H9 (cell line): ENCODE results near the gene CORIN. TPM values are rescaled to one million over a fixed set of nuclear protein-coding genes. Genes with fewer than 3 reads are reported as not detected.

Experiments used
- DNase-seq: peaks from one replicate; pipeline ENCODE4 v3.0.0-alpha.2; 2017
- H2AFZ ChIP-seq: one replicate; pipeline ENCODE4 v1.6.1; 2013; ENCODE audit warnings: mild to moderate bottlenecking, low read length, control low read depth, moderate library complexity
- H2AK5ac ChIP-seq: 2 replicates; pipeline ENCODE4 v1.6.1; 2013; ENCODE audit warnings: low read length, control low read depth, mixed read lengths; ENCODE audit not compliant: insufficient read length
- H2BK120ac ChIP-seq: one replicate; pipeline ENCODE4 v1.6.1; 2013; ENCODE audit warnings: low read depth, mild to moderate bottlenecking, low read length, control low read depth, inconsistent platforms; ENCODE audit not compliant: poor library complexity, severe bottlenecking
- H2BK12ac ChIP-seq: 2 replicates; pipeline ENCODE4 v1.6.1; 2013; ENCODE audit warnings: low read length, control low read depth, mixed read lengths, low read depth; ENCODE audit not compliant: insufficient read length
- H2BK15ac ChIP-seq: 2 replicates; pipeline ENCODE4 v1.6.1; 2013; ENCODE audit warnings: low read depth, low read length, control low read depth
- H2BK20ac ChIP-seq: one replicate; pipeline ENCODE4 v1.6.1; 2013; ENCODE audit warnings: low read depth, mild to moderate bottlenecking, low read length, control low read depth, inconsistent platforms; ENCODE audit not compliant: poor library complexity, severe bottlenecking
- H2BK5ac ChIP-seq: 2 replicates; pipeline ENCODE4 v1.6.1; 2013; ENCODE audit warnings: low read length, control low read depth, mixed read lengths; ENCODE audit not compliant: insufficient read length
- H3K14ac ChIP-seq: 2 replicates; pipeline ENCODE4 v1.6.1; 2013; ENCODE audit warnings: low read length, control low read depth; ENCODE audit not compliant: insufficient read depth
- H3K18ac ChIP-seq: 2 replicates; pipeline ENCODE4 v1.6.1; 2013; ENCODE audit warnings: low read depth, mild to moderate bottlenecking, mixed read lengths, low read length, control low read depth; ENCODE audit not compliant: insufficient read length
- H3K23ac ChIP-seq: 2 replicates; pipeline ENCODE4 v1.6.1; 2013; ENCODE audit warnings: low read length, control low read depth, mixed read lengths, low read depth; ENCODE audit not compliant: insufficient read length
- H3K23me2 ChIP-seq: 2 replicates; pipeline ENCODE4 v1.6.1; 2013; ENCODE audit warnings: low read depth, mild to moderate bottlenecking, mixed read lengths, low read length, control low read depth; ENCODE audit not compliant: insufficient read length, poor library complexity, severe bottlenecking
- H3K27ac ChIP-seq: 2 replicates; pipeline ENCODE4 v1.5.1; 2013; ENCODE audit warnings: low read length, control low read depth, mixed read lengths, low read depth; ENCODE audit not compliant: insufficient read length
- H3K27me3 ChIP-seq: 2 replicates; pipeline ENCODE4 v1.6.1; 2013; ENCODE audit warnings: low read length, control low read depth, inconsistent platforms; ENCODE audit not compliant: insufficient read depth
- H3K4ac ChIP-seq: 2 replicates; pipeline ENCODE4 v1.6.1; 2013; ENCODE audit warnings: low read depth, mild to moderate bottlenecking, control low read depth, inconsistent platforms, low read length, moderate library complexity
- H3K4me1 ChIP-seq: 2 replicates; pipeline ENCODE4 v1.6.1; 2013; ENCODE audit warnings: low read length, control low read depth, inconsistent platforms; ENCODE audit not compliant: insufficient read depth
- H3K4me2 ChIP-seq: 2 replicates; pipeline ENCODE4 v1.6.1; 2013; ENCODE audit warnings: low read length, control low read depth, mixed read lengths; ENCODE audit not compliant: insufficient read length, insufficient read depth
- H3K56ac ChIP-seq: 2 replicates; pipeline ENCODE4 v1.6.1; 2013; ENCODE audit warnings: low read depth, mild to moderate bottlenecking, mixed read lengths, low read length, control low read depth; ENCODE audit not compliant: insufficient read length
- H3K79me1 ChIP-seq: 2 replicates; pipeline ENCODE4 v1.6.1; 2013; ENCODE audit warnings: low read depth, mild to moderate bottlenecking, moderate library complexity, low read length, control low read depth, inconsistent platforms; ENCODE audit not compliant: insufficient read depth, poor library complexity, severe bottlenecking
- H3K79me2 ChIP-seq: 2 replicates; pipeline ENCODE4 v1.6.1; 2013; ENCODE audit warnings: low read length, control low read depth, inconsistent platforms; ENCODE audit not compliant: insufficient read depth
- H3K9ac ChIP-seq: 2 replicates; pipeline ENCODE4 v1.6.1; 2013; ENCODE audit warnings: low read length, control low read depth, mixed read lengths; ENCODE audit not compliant: insufficient read length; ENCODE audit errors: extremely low read depth
- H3K9me3 ChIP-seq: one replicate; pipeline ENCODE4 v1.6.1; 2013; ENCODE audit warnings: low read depth, low read length, inconsistent platforms; ENCODE audit not compliant: control insufficient read depth
- H3T11ph ChIP-seq: one replicate; pipeline ENCODE4 v1.6.1; 2013; ENCODE audit warnings: mild to moderate bottlenecking, low read length, control low read depth, inconsistent platforms
- H4K20me1 ChIP-seq: one replicate; pipeline ENCODE4 v1.6.1; 2013; ENCODE audit not compliant: control insufficient read depth, insufficient read length, insufficient read depth
- H4K5ac ChIP-seq: 2 replicates; pipeline ENCODE4 v1.6.1; 2013; ENCODE audit warnings: low read depth, mild to moderate bottlenecking, mixed read lengths, low read length, control low read depth; ENCODE audit not compliant: insufficient read length
- H4K8ac ChIP-seq: replicated peaks from 2 replicates; pipeline ENCODE4 v1.6.1; 2013; ENCODE audit warnings: low read length, control low read depth, mixed read lengths, low read depth; ENCODE audit not compliant: insufficient read length
- H4K91ac ChIP-seq: 2 replicates; pipeline ENCODE4 v1.6.1; 2013; ENCODE audit warnings: low read depth, mild to moderate bottlenecking, moderate library complexity, mixed read lengths, low read length, control low read depth; ENCODE audit not compliant: insufficient read length
- H3K27ac Mint-ChIP-seq, 3 experiments: 2 replicates in 2 of 3; 3 replicates in 1 of 3; pipeline ENCODE4 v1.8.0; 2020 to 2021; ENCODE audit warnings: mixed read lengths in 3 of 3, mild to moderate bottlenecking in 1 of 3, moderate library complexity in 1 of 3
- H3K27me3 Mint-ChIP-seq: 2 replicates; pipeline ENCODE4 v1.8.0; 2021; ENCODE audit warnings: low read depth, mild to moderate bottlenecking, moderate library complexity, mixed read lengths
- H3K36me3 Mint-ChIP-seq, 3 experiments: 2 replicates in 2 of 3; 3 replicates in 1 of 3; pipeline ENCODE4 v1.8.0; 2020 to 2021; ENCODE audit warnings: low read depth in 3 of 3, mixed read lengths in 3 of 3; ENCODE audit not compliant: insufficient read depth in 1 of 3
- H3K4me1 Mint-ChIP-seq, 2 experiments: 2 replicates each; pipeline ENCODE4 v1.8.0; 2020; ENCODE audit warnings: mixed read lengths in 2 of 2
- H3K4me3 Mint-ChIP-seq, 2 experiments: 2 replicates in 1 of 2; 3 replicates in 1 of 2; pipeline ENCODE4 v1.8.0; 2020 to 2021; ENCODE audit warnings: mild to moderate bottlenecking in 2 of 2, mixed read lengths in 2 of 2, moderate library complexity in 1 of 2
- H3K9me3 Mint-ChIP-seq, 2 experiments: 2 replicates in 1 of 2; 3 replicates in 1 of 2; pipeline ENCODE4 v1.8.0; 2020; ENCODE audit warnings: mild to moderate bottlenecking in 2 of 2, mixed read lengths in 2 of 2, moderate library complexity in 1 of 2
- WGBS: extraction: QIAGEN DNeasy Blood & Tissue Kit; methylation state at CpG from one replicate; pipeline ENCODE4 v1.1.7; 2013; ENCODE audit warnings: missing lambda C conversion rate, low lambda C conversion rate, mixed read lengths; ENCODE audit not compliant: insufficient read length; ENCODE audit errors: extremely low coverage; 5-methylcytosine and 5-hydroxymethylcytosine counted together
- total RNA-seq: library from RNA; stranded (reverse); gene quantifications from 2 replicates; pipeline ENCODE4 v1.2.1, GENCODE V29; 2021
- TF ChIP-seq, protein P1 (sequence below): fragments of 200-600 bp; sonication (generic); conservative IDR thresholded peaks from 3 replicates; pipeline ENCODE4 v1.8.0; 2021; ENCODE audit warnings: antibody characterized with exemption, mild to moderate bottlenecking

Gene CORIN
- total RNA-seq, 1 experiment from 2014 or later, result 0.39 TPM

DNA sequence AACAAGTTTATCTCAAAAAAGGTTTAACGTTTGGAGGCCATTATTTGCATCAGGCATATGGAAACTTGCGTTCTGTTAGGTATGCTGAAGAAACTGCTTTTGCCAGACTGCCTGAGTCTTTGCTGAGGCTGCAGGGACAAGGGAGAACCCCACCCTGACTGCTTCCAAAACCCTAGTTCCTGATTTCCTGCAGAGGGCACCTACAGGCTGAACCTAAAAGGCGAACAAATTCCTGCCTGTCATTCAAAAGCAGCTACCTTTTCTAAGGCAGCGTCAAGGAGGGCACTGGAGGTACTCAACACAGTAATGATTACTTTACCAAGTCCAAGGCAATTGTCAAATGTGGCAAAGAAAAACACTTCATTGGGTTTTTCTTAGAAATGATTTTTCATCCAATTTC lies 578 bp upstream of the CORIN start:
- H3K79me1 ChIP-seq, result no peaks in the 10 kb centered on the region
- H3K9ac ChIP-seq, result no peak overlapping the region
- no peak overlapping the region for H2BK12ac ChIP-seq
- H3K4ac ChIP-seq, result no peak overlapping the region
- no peak overlapping the region for H3K23ac ChIP-seq
- H4K5ac ChIP-seq, result no peak overlapping the region
- H2BK20ac ChIP-seq, result no peak overlapping the region
- Mint-ChIP-seq H3K27ac (no peak overlapping the region), H3K4me3 (peak overlapping the region; percentile 73 to 87), H3K27me3 (peaks cover 13% of the 10 kb centered on the region), H3K4me1 (peaks cover 21 to 24% of the 10 kb centered on the region in 2 experiments), H3K9me3 (peaks cover under 1 to 3% of the 10 kb centered on the region in 2 experiments; a peak in 4 of 5 replicates), H3K36me3 (peaks cover 0 to 4% (median 3%) of the 10 kb centered on the region in 3 experiments; a peak in 5 of 7 replicates)
- H2BK15ac ChIP-seq, result no peak overlapping the region
- no peak overlapping the region for H2AFZ ChIP-seq
- DNase-seq, result no peak
- no peak overlapping the region for H3K18ac ChIP-seq
- no peaks in the 10 kb centered on the region for H3K27me3 ChIP-seq
- no CpG with 5 or more reads among the region's 4 CpGs for WGBS
- H3K9me3 ChIP-seq, result no peaks in the 10 kb centered on the region
- peaks cover 6% of the 10 kb centered on the region; the same call in 1 of the 2 replicates for H3K4me1 ChIP-seq
- H4K20me1 ChIP-seq, result no peaks in the 10 kb centered on the region
- H2AK5ac ChIP-seq, result no peak overlapping the region
- no peaks in the 10 kb centered on the region for H3K79me2 ChIP-seq
- H3K23me2 ChIP-seq, result peaks cover 18% of the 10 kb centered on the region
- TF ChIP-seq, protein P1, sequence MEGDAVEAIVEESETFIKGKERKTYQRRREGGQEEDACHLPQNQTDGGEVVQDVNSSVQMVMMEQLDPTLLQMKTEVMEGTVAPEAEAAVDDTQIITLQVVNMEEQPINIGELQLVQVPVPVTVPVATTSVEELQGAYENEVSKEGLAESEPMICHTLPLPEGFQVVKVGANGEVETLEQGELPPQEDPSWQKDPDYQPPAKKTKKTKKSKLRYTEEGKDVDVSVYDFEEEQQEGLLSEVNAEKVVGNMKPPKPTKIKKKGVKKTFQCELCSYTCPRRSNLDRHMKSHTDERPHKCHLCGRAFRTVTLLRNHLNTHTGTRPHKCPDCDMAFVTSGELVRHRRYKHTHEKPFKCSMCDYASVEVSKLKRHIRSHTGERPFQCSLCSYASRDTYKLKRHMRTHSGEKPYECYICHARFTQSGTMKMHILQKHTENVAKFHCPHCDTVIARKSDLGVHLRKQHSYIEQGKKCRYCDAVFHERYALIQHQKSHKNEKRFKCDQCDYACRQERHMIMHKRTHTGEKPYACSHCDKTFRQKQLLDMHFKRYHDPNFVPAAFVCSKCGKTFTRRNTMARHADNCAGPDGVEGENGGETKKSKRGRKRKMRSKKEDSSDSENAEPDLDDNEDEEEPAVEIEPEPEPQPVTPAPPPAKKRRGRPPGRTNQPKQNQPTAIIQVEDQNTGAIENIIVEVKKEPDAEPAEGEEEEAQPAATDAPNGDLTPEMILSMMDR, result peak; percentile 37; the same call in 2 of the 3 replicates
- no peak overlapping the region for H2BK120ac ChIP-seq
- H3K4me2 ChIP-seq, result peak overlapping the region; percentile 79
- H3K14ac ChIP-seq, result no peak overlapping the region
- no peak overlapping the region for H2BK5ac ChIP-seq
- no peak overlapping the region for H3K27ac ChIP-seq
- H3T11ph ChIP-seq, result no peak overlapping the region
- no peak overlapping the region for H4K91ac ChIP-seq
- H4K8ac ChIP-seq, result no peak overlapping the region
- H3K56ac ChIP-seq, result no peak overlapping the region
